GM21786 (cell line): Measurements from ENCODE around the gene THYN1.

Experiments
- ATAC-seq: cut with Tn5 transposase; IDR thresholded peaks from one replicate; pipeline ENCODE4 v1.9.1; 2021; ENCODE audit not compliant: unreplicated experiment

The THYN1 gene

DNA sequence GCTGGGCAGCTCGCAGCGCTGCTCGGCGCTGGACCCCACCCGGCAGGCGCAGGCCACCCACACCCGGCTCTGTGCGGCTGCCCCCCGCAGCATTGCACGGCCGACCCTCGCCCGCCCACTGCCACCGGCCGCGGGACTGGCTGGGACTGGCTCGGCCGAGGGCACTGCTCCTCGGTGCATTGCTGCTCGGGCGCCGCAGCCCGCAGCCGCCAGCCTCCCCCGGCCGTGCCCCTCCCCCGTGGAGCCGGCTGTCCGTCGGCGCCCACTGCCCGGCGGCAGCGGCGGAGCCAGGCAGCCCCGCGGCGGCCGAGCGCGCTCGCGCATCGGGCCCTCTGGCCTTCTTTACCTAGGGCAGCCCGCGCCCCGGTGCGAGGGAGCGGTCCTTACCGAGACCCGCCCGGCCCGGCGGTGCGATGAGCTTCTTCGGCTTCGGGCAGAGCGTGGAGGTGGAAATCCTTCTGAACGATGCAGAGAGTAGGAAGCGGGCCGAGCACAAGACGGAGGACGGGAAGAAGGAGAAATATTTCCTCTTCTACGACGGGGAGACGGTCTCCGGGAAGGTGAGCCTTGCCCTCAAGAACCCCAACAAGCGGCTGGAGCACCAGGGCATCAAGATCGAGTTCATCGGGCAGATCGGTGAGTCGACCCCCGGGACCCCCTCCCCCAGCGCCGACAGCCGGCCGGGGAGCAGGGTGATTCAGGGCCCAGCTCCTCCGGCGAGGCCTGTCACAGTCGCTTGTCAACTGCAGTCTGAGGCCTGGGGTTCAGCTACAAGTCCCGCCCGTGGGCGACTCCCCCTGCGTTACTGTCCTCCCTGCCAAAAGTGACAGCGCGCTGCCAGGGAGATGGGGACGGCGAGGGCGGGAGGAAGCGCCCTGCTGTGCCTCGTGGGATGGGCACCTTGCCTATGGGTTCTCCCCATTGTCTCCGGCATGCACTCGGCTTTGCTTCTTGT is 28.2 kb downstream of the THYN1 start:
- peak; percentile 13 for ATAC-seq

- peak; percentile 75 for ATAC-seq
These were observed 29.1 kb downstream of the THYN1 start, which contains the start of the genes NCAPD3 and VPS26B for GRCh38 chr11:134223836-134224709. TSS of gene NCAPD3 (minus strand) at chr11:134223967. CDS start at chr11:134223926, 41 bp downstream. TSS of gene VPS26B (plus strand) at chr11:134224671. CDS start at chr11:134225123, 452 bp downstream.

- no peak for ATAC-seq
These were observed 30.0 kb downstream of the THYN1 start for GRCh38 chr11:134223121-134223520.

DNA sequence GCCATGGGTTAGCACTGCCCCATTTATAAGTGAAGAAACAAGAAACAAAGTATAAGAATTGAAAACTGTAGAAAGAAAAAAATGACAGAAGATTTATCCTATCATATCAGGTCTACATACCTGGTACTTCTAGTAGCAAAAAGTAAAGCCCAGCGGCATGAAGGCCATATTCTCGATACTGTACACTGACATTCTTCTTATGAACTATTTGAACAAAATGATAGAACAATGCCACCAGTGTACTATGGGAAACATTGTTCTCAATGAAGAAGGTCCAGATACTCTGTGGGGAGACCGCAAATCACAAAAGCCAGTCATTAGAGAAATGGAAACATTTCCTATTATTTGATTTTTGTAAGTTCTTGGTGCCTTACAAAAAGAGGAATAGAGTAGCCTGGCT is 36.3 kb downstream of the THYN1 start:
- ATAC-seq, result no peak

DNA sequence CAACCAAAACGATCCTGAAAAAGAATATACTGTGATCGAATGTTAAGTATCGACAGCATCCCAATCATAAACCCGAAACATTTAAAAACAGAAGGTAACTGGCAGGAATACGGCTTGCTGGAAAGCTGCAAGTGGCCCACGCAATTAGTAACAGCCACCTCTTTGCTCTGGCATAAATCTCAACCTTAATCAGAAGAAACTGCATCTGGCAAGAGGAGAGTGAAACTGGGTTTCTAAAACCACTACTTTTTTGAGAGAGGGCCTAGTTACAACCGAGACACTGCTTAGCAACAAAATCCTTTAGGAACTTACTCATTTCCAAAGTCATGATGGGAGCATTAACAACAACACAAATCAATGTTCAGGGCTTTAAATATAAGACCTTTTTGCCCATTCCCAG is 37.3 kb downstream of the THYN1 start:
- ATAC-seq, result no peak

GRCh38 chr11:134207538-134208239 is 45.5 kb downstream of the THYN1 start:
- ATAC-seq, result no peak

- no peak for ATAC-seq
These were observed 47.0 kb downstream of the THYN1 start for GRCh38 chr11:134206185-134206584.

- ATAC-seq, result no peak
These were observed 47.4 kb downstream of the THYN1 start for GRCh38 chr11:134205729-134206128.

GRCh38 chr11:134202661-134203060 is 50.5 kb downstream of the THYN1 start:
- no peak for ATAC-seq

DNA sequence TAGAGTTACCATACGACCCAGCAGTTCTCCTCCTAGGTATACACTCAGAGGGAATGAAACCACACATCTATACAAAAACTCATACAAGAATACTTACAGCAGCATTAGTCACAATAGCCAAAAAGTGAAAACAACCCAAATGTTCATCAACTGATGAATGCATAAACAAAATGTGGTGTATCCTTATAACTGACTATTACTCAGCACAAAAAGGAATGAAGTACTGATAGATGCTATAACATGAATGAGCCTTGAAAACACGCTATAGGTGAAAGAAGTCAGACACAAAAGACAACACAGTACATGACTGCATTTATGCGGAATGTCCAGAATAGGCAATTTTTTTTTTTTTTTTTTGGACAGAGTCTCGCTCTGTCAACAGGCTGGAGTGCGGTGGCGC is 52.5 kb downstream of the THYN1 start:
- ATAC-seq, result no peak

DNA sequence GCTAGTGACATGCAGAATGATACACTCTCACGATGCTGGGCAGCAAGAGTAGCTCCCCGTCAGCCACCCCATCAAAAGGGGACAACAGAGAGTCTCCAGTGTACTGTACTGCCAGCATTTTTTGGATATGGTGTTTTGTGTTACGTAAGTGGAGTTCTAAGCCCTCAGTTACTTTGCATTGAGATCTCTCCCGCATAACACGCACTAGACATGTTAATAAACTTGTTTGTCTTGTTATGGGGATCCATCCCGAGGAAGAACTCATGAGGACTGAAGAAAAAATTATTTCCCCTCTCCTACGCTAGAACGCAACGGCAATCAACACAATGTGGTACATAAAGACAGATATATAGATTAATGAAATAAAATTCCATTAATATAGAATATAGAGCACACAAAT is 53.6 kb downstream of the THYN1 start:
- ATAC-seq, result no peak
